Measurements from ENCODE around the gene CCR7.

DNA sequence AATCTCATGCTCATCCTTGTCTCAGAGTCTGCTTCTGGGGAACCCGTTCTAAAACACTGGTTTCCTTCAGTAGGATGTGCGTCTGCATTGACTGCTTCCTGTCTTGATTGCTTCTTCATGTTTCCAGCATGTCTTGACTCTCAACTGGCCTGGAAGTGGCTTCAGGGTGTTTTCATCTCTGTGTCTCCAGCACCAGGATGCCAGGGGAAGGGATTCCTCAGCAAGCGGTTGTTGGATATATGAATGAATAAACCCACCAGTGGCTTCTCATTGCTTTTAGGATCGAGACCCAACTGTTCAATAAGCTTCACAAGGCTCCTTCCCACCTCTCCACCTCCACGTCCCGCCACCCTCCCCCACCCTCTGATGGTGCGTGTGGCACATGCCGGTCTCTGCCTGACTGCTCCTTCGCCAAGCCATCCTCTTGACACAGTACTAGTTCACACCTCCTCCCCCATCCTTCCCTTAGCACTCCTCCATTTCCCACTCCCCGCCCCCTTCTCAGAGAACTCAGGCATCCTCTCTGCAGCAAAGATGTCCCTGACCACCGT lies 49.7 kb downstream of the CCR7 start:
- TF ChIP-seq CTCF (IDR thresholded peaks at IDR 0.05; ENCODE audit: insufficient read depth, low read length) (no peak), POLR2AphosphoS5 (IDR thresholded peaks at IDR 0.05; ENCODE audit: low read depth) (no peak), REST (IDR thresholded peaks at IDR 0.05; ENCODE audit: insufficient replicate concordance, low read depth) (no peak)

Data from HL-60 (cell line).